BE2C (cell line): Measurements from ENCODE around the gene RPL9.
"Not testable (repeated sequence)": the region's sequence is repeated elsewhere in the genome, so short reads cannot be mapped to it uniquely, and the experiment has no call there.

ENCODE experiments used
- DNase-seq: peaks from one replicate; pipeline ENCODE4 v3.0.0-alpha.2; 2020
- H3K27me3 ChIP-seq: fragments of 250-450 bp; sonication (Bioruptor Pico); 2 replicates; pipeline ENCODE4 v1.5.1; 2020; ENCODE audit warnings: mild to moderate bottlenecking
- H3K36me3 ChIP-seq: fragments of 250-450 bp; sonication (Bioruptor Pico); 2 replicates; pipeline ENCODE4 v1.5.1; 2020; ENCODE audit warnings: mild to moderate bottlenecking
- H3K4me1 ChIP-seq: fragments of 250-450 bp; sonication (Bioruptor Pico); 2 replicates; pipeline ENCODE4 v1.5.1; 2020
- H3K4me3 ChIP-seq: 2 replicates; pipeline ENCODE4 v1.5.1; 2011; ENCODE audit warnings: low read depth, low read length
- H3K9me3 ChIP-seq: fragments of 250-450 bp; sonication (Bioruptor Pico); 2 replicates; pipeline ENCODE4 v1.5.1; 2020
- CTCF ChIP-seq: IDR thresholded peaks from 2 replicates; pipeline ENCODE4 v1.5.1; 2012; ENCODE audit warnings: mild to moderate bottlenecking, low read depth, low read length

RPL9 gene

DNA sequence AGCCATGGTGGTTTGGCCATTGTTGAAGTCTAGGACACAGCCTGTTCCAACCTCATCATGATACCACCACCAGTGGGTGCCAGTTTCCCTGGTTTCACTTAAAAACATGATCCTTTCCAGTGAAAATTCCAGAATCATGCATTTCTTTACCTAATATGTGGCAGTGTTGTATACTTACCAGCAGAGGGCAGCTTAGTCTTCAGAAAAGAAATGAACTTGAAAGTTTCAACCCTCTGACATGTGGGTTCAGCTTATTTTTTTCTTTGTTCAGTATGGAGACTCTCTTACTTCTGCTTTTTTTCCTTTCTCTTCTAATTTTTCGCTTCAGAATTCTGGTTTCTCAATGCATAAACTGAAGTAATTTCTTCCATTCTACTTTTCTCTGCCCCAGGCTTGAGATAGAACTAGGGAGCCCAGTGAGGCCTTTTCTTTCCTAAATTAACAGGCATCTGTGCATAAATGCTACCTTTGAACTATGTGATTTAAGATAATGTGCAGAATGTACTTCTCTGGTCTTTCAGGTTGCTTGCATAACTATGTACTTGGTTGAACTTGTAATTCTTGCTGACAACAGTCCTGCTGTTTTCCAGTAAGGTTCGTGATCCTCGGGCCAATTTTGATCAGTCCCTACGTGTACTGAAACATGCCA is 10.8 kb upstream of the RPL9 start:
- Histone ChIP-seq H3K27me3 (no peaks in the 10 kb centered on the region), H3K36me3 (peaks cover 43% of the 10 kb centered on the region), H3K4me3 (no peak overlapping the region), H3K9me3 (no peaks in the 10 kb centered on the region), H3K4me1 (peaks cover 4% of the 10 kb centered on the region)
- DNase-seq = peak; percentile 63
- peak; percentile 93 for TF ChIP-seq CTCF

- Histone ChIP-seq H3K4me3 (no peak overlapping the region), H3K4me1 (peaks cover 4% of the 10 kb centered on the region), H3K36me3 (peaks cover 52% of the 10 kb centered on the region), H3K9me3 (no peaks in the 10 kb centered on the region), H3K27me3 (no peaks in the 10 kb centered on the region)
- TF ChIP-seq CTCF = no peak
- no peak for DNase-seq
These were observed 8.7 kb upstream of the RPL9 start for GRCh38 chr4:39467464-39467863.

DNA sequence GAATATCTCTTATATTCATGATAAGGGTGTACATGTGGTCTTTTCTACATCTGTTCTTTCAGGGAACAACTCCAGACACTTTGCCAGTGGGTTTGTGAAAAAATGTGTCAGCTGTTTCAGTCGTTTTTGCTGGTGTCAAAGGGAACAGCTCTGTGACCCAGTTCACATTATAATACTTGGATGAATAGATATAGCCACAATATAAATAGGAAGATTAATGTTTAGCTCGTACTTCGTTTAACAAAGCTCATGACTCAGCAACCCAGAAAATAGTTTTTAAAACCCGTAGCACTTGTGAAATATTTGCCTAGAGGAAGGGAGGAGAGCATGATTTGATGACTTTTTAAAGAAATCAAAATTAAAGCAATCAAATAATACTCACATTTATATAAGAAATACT is 8.0 kb upstream of the RPL9 start:
- Histone ChIP-seq H3K4me3 (no peak overlapping the region), H3K36me3 (peaks cover 45% of the 10 kb centered on the region), H3K4me1 (peaks cover 4% of the 10 kb centered on the region), H3K9me3 (no peaks in the 10 kb centered on the region), H3K27me3 (no peaks in the 10 kb centered on the region)
- no peak for TF ChIP-seq CTCF
- DNase-seq = no peak

GRCh38 chr4:39464886-39465501 is 6.3 kb upstream of the RPL9 start:
- peak; percentile 78 for DNase-seq
- H3K9me3 ChIP-seq = no peaks in the 10 kb centered on the region
- peaks cover 36% of the 10 kb centered on the region for H3K36me3 ChIP-seq
- peaks cover 4% of the 10 kb centered on the region for H3K4me1 ChIP-seq
- no peaks in the 10 kb centered on the region for H3K27me3 ChIP-seq
- H3K4me3 ChIP-seq = no peak overlapping the region
- peak; percentile 35 for TF ChIP-seq CTCF

- H3K36me3 ChIP-seq = peaks cover 57% of the 10 kb centered on the region
- not testable (repeated sequence) for H3K4me1 ChIP-seq, H3K9me3 ChIP-seq, H3K27me3 ChIP-seq, DNase-seq
- H3K4me3 ChIP-seq = peak overlapping the region; percentile 94
These were observed 589 bp downstream of the RPL9 start for GRCh38 chr4:39458161-39458504.

- H3K4me3 ChIP-seq = peak overlapping the region; percentile 94
- no peak for TF ChIP-seq CTCF
- H3K27me3 ChIP-seq = no peaks in the 10 kb centered on the region
- H3K36me3 ChIP-seq = peaks cover 66% of the 10 kb centered on the region
- H3K4me1 ChIP-seq = peaks cover 3% of the 10 kb centered on the region; the same call in 1 of the 2 replicates
- H3K9me3 ChIP-seq = no peaks in the 10 kb centered on the region
- no peak for DNase-seq
These were observed 1.6 kb downstream of the RPL9 start for GRCh38 chr4:39456946-39457763.
